HG02623 (cell line): ENCODE results near the gene TSHZ3.

Experiments used
- ATAC-seq: cut with Tn5 transposase; IDR thresholded peaks from one replicate; pipeline ENCODE4 v1.9.1; 2021; ENCODE audit warnings: moderate library complexity; ENCODE audit not compliant: unreplicated experiment

Gene TSHZ3

DNA sequence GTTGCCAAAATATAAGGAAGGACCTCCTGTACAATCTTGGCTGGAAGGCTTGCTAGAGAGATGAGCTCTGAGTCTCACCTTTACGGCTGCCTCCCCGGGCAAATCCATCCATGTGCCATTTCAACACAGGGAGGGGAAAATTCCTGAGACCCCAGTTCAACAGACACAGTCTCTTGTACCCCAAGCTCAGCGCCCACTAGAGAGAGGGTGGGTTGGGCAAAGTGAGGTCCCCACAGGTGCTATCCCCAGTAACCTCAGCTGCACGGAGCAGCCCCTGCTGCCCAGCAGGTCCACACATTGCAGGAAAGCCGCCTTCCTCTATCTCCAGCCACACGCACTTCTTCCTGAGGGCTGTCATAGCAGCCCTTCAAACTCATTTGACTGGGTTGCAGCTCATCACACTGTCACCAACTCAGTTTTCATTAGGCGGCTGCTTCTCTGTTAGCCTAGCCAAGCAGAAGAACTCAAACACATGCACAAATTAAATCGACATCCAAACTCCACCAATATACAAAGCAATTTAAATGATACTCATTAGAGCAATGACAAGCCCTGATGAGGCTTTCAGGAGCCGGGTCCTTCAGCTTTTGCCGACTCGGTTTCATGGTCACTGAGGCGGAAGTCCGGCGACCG lies 80.4 kb downstream of the TSHZ3 start:
- no peak for ATAC-seq

DNA sequence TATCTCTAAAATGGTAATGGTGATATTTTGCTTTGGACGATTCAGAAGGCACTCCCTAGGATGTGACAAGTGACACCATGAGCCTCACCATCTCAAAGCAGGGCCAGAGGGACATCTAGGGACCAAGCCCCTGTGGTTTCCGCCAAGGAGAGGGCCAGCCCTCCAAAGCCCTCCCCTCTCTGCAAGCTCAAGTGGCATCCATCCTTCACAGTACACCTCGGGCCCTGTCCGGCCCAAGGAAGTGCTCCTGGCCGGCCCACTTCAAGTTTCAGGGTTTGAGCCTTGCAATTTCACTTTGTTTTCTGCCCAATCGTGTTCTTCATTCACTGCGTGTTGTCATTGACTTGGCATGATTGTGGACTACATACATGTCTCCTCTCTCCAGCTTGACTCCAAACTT lies 82.5 kb downstream of the TSHZ3 start:
- ATAC-seq, result no peak

GRCh38 chr19:31266196-31266595 lies 83.0 kb downstream of the TSHZ3 start:
- ATAC-seq, result no peak

GRCh38 chr19:31264041-31264778 lies 85.0 kb downstream of the TSHZ3 start:
- no peak for ATAC-seq

DNA sequence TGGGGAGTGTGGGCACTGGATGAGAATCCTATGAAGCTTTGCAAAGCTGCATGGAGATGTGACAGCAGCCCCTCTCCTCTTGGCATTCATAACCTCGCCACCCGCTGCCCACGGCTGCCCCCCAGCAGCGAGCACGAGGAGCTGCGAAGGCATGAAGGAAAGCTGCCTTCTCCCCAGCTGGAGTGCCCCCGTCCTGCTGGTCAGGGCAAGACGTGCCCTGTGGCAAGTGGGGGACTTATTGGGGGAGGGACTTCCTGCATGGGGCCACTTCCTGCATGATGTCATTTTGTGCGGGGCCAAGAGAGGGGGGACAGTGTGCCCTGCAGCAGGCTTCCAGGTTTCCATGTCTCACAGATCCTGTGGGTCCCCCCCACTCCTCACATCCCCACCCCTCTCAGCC lies 85.9 kb downstream of the TSHZ3 start:
- no peak for ATAC-seq

DNA sequence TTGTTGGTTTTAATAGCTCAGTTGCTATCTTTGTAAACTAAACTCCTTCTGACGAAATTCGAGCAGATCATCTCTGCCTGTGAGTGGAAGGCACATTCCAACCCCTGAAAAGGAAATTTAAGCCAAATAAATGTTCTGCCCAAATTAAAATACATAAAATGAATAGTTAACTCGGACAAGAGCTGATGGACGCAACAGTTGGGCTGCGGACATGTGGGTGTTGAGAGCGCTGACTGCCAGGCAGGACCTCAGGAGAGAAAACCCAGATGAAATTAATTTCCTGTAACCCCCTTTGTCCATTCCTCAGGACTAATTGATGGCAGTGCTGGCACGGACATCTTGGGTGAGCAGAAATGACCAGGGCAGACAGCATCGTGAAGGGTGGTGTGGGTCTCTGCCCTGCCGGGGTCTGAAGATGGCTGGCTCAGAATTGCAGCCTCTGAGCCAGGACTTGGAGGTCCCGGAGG lies 86.5 kb downstream of the TSHZ3 start:
- no peak for ATAC-seq

- ATAC-seq, result no peak
These were observed 87.5 kb downstream of the TSHZ3 start for GRCh38 chr19:31261603-31262212.

DNA sequence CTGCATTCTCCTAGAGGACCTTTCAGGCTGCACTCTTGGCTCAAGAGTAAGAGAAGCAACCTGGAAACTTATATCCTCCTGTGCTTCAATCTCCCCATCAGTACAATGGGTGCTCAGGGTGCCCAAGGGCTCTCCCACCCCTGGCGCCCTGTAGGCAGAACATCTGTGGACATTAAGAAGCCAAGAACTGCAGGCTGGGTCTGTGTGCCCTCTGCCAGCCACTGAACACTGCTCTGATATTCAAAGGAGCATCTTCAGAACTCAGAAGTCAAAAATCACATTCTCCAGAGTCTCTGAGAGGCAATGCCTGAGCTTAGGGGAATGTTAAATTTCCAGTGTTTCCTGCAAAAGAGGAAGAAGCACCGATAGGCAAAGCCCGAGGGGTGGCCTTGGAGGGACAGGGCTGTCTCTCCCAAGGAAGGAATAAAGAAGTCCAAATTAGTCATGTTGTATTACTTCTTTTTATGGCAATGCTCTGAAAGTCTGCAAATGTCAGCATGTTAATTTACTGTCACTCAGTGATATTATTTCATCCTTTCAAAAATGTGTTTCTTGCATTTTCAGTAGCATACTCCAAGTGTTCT lies 88.1 kb downstream of the TSHZ3 start:
- ATAC-seq, result no peak

GRCh38 chr19:31260171-31260933 lies 88.9 kb downstream of the TSHZ3 start:
- no peak for ATAC-seq

GRCh38 chr19:31258211-31259052 lies 90.8 kb downstream of the TSHZ3 start:
- no peak for ATAC-seq

DNA sequence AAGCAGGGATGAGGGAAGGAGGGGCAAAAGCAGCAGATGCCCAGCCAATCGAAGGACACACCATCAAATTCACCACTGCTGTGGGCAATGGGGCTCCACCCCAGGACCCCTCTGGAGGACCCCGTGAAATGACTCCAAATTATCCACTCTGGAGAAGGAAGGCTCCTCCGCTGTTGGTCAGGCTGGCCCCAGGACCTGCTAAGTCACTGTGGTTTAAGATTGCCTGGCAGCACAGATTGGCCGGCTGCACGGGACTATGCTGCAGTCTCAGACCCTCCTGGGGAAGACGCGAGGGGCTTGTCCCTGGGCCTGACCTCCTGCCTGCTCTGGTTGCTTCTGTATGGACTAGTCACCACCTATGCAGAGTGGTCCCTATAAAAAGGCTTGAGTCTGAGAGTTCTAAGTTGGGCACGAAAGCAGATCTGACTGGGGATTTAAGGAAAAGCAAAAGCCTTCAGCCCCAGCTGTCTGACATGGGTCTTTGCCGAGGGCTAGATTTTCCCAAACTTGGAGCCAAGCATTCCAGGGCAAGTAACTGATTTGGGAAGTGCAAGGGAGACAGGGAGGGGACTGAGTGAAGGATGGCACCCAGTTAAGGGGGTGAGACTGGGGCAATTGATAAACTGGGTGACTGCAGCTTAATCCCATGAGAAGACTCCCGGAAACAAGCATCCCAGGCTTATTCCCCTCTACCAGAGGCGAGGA lies 91.7 kb downstream of the TSHZ3 start:
- no peak for ATAC-seq

GRCh38 chr19:31257025-31257424 lies 92.2 kb downstream of the TSHZ3 start:
- no peak for ATAC-seq

DNA sequence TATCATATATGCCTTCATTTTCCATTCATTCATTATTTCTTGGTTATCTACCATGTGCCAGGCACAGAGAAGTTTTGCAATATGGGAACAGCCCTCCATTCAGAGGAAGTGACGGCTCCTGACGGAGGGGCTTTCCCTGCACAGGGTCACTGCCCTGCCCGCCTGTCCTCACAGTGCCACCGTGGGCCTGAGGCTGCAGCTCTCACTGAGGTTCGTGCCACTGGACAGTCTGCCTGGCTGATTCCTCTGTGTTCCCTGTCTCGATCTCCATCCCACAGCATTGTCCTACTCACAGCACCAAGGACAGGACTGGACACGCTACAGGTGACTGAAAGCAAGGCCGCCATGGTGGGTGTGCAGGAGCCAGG lies 92.7 kb downstream of the TSHZ3 start:
- no peak for ATAC-seq

- no peak for ATAC-seq
These were observed 93.2 kb downstream of the TSHZ3 start for GRCh38 chr19:31255831-31256592.

DNA sequence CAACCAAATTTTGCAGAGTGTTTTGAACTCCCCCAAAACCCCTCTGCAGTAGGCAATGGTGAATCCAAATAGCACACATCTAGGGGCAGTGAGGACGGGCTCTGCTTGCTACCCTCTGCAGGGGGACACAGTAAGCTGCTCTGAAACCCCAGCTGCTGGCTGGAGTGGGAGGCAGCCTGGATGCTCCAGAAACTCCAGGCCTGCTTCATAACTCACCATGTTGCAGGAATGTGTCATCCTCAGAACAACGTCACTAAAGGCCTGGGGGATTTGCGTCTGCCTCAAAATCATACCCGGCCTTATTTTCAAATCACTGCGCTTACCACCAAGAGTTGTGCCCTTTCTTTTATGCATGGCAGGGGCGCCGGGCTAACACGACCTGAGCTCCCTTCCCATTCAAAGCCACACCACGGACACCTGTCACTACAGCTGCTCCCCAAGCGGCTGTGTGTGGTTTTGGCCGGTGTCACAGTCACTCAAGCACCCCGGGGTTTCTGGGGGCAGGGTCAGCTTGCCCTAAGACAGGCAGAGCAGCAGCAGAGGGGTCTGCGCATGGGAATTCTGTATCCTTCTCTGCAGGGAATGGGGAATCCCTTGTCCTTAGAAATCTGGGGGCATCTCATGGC lies 93.9 kb downstream of the TSHZ3 start:
- ATAC-seq, result no peak

DNA sequence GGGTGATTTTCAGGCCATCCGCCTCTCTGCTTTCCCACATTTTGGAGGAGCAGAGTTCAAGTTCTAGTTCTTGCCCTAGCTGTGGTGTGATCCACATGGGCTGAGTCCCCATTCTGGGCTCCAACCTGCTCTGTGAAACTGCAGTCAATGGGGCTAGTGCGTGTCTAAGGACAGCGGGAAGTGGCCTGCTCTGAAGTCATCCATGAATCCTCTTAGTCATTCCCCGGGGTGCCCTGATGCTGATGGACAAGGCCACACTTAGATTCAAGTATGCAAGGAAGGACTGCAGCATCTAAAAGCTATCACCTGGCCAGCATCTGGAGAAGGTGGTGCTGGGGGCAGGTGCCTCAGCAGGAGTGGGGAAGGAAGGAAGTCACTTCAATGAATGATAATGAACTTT lies 94.6 kb downstream of the TSHZ3 start:
- no peak for ATAC-seq

DNA sequence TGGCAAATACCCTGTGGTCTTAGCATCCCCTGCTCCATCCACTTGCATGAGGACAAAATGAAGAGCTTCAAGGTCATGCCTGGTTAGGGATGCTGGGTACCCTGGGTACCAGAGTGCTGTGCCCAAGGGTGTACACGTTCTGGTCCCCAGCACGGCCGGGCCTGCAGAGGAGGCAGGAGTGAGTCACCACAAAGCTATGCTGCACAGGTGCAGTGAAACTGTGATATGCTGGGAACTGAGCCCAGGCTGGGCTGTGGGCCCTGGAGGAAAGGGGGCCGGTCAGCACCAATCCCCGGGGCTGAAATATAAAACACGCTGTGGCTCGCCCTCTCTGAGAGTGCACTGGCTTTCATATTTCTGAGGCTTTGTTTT lies 95.1 kb downstream of the TSHZ3 start:
- ATAC-seq, result no peak

- no peak for ATAC-seq
These were observed 95.6 kb downstream of the TSHZ3 start for GRCh38 chr19:31253526-31254179.
